B cell (primary cell): Measurements from ENCODE around the gene CD74. TPM values are rescaled to one million over a fixed set of nuclear protein-coding genes. Genes with fewer than 3 reads are reported as not detected.

ENCODE experiments used
- ATAC-seq: fragments of 200-7000 bp; cut with Tn5 transposase; one replicate; pipeline ENCODE4 v1.10.0; 2021; ENCODE audit warnings: low read depth, mild to moderate bottlenecking, moderate number of reproducible peaks, moderate library complexity
- CTCF ChIA-PET: fragments of 350-600 bp; sonication (Branson Sonifier 250); formaldehyde crosslinking; loops from one replicate; lab custom pipeline; 2021; ENCODE audit warnings: antibody characterized with exemption, inconsistent platforms; lab: Charles Lee
- POLR2A ChIA-PET: fragments of 350-600 bp; sonication (Branson Sonifier 250); formaldehyde crosslinking; loops from one replicate; lab custom pipeline; 2021; ENCODE audit warnings: antibody characterized with exemption; lab: Charles Lee
- DNase-seq: peaks from one replicate; pipeline ENCODE4 v3.0.0; 2013
- H2AFZ ChIP-seq: 2 replicates; pipeline ENCODE4 v1.6.1; 2012; ENCODE audit warnings: mild to moderate bottlenecking, low read depth, low read length; ENCODE audit not compliant: insufficient read depth, poor library complexity, severe bottlenecking
- H3K27ac ChIP-seq, 2 donors: 1 replicate in 1 of 2; 2 replicates in 1 of 2; pipeline ENCODE4 v1.5.1; 2012 to 2013; ENCODE audit warnings: low read length in 2 of 2, mild to moderate bottlenecking in 2 of 2, moderate library complexity in 1 of 2
- H3K27me3 ChIP-seq, 4 experiments: fragments of 200-600 bp in 1 of 4; sonication (generic) in 1 of 4; replicated peaks in 1 of 4; 1 replicate in 2 of 4; 2 replicates in 2 of 4; pipeline versions ENCODE4 v1.6.1 to v1.7.0; 2013 to 2016; ENCODE audit warnings: low read length in 3 of 4, mild to moderate bottlenecking in 2 of 4, mixed read lengths in 1 of 4, moderate library complexity in 1 of 4; ENCODE audit not compliant: insufficient read depth in 4 of 4, control insufficient read depth in 3 of 4; ENCODE audit errors: control extremely low read depth in 1 of 4
- H3K36me3 ChIP-seq, 2 experiments: replicated peaks in 1 of 2; 1 replicate in 1 of 2; 2 replicates in 1 of 2; pipeline versions ENCODE4 v1.6.1 to v1.7.1; 2013; ENCODE audit warnings: low read length in 1 of 2; ENCODE audit not compliant: insufficient read depth in 2 of 2, control insufficient read depth in 1 of 2; ENCODE audit errors: control extremely low read depth in 1 of 2, extremely low read depth in 1 of 2
- H3K4me1 ChIP-seq, 2 donors: fragments of 200-600 bp in 1 of 2; sonication (generic) in 1 of 2; 1 replicate in 1 of 2; 2 replicates in 1 of 2; pipeline versions ENCODE4 v1.5.1 to v1.6.1; 2013 to 2017; ENCODE audit warnings: low read length in 2 of 2; ENCODE audit not compliant: control insufficient read depth in 2 of 2, insufficient read depth in 2 of 2
- H3K4me2 ChIP-seq: replicated peaks from 2 replicates; pipeline ENCODE3; 2012; ENCODE audit warnings: mild to moderate bottlenecking, low read depth, low read length; ENCODE audit not compliant: poor library complexity, severe bottlenecking
- H3K4me3 ChIP-seq, 5 experiments: fragments of 200-600 bp in 1 of 5; sonication (generic) in 1 of 5; 1 replicate in 3 of 5; 2 replicates in 2 of 5; pipeline versions ENCODE4 v1.5.1 to v1.7.0; 2011 to 2016; ENCODE audit warnings: low read length in 4 of 5, mild to moderate bottlenecking in 4 of 5, low read depth in 2 of 5, control low read depth in 1 of 5, moderate library complexity in 1 of 5; ENCODE audit not compliant: insufficient read depth in 1 of 5; ENCODE audit errors: control extremely low read depth in 1 of 5, extremely low read depth in 1 of 5
- H3K79me2 ChIP-seq: fragments of 200-600 bp; sonication (generic); one replicate; pipeline ENCODE4 v1.6.0; 2016; ENCODE audit warnings: low read length; ENCODE audit not compliant: control insufficient read depth, insufficient read depth
- H3K9ac ChIP-seq: fragments of 200-600 bp; sonication (generic); 2 replicates; pipeline ENCODE4 v1.6.1; 2017; ENCODE audit warnings: mild to moderate bottlenecking, low read length, moderate library complexity
- H3K9me3 ChIP-seq, 3 donors: one replicate each; pipeline versions ENCODE4 v1.6.1 to v1.7.1; 2013; ENCODE audit warnings: low read length in 2 of 3; ENCODE audit not compliant: control insufficient read depth in 2 of 3, insufficient read depth in 1 of 3; ENCODE audit errors: control extremely low read depth in 1 of 3
- H4K20me1 ChIP-seq: 2 replicates; pipeline ENCODE4 v1.6.0; 2012; ENCODE audit warnings: mild to moderate bottlenecking, low read length; ENCODE audit not compliant: insufficient read depth, control insufficient read depth, poor library complexity, severe bottlenecking
- H3K27ac Mint-ChIP-seq: one replicate; pipeline ENCODE4 v1.8.0; 2021; ENCODE audit warnings: mixed read lengths
- H3K27me3 Mint-ChIP-seq: one replicate; pipeline ENCODE4 v1.8.0; 2021; ENCODE audit warnings: mixed read lengths
- H3K4me1 Mint-ChIP-seq: one replicate; pipeline ENCODE4 v1.8.0; 2021; ENCODE audit warnings: mixed read lengths
- H3K4me3 Mint-ChIP-seq: one replicate; pipeline ENCODE4 v1.8.0; 2021; ENCODE audit warnings: mixed read lengths
- H3K9me3 Mint-ChIP-seq: one replicate; pipeline ENCODE4 v1.8.0; 2022; ENCODE audit warnings: mixed read lengths; ENCODE audit not compliant: insufficient read depth
- EZH2 ChIP-seq: IDR thresholded peaks from 2 replicates; pipeline ENCODE4 v1.6.1; 2012; ENCODE audit warnings: borderline replicate concordance, low read depth, mild to moderate bottlenecking, moderate library complexity, low read length; ENCODE audit not compliant: insufficient read depth, poor library complexity, severe bottlenecking
- WGBS: methylation state at CpG from one replicate; pipeline ENCODE4 v1.1.5; 2013; ENCODE audit warnings: missing lambda C conversion rate; ENCODE audit not compliant: insufficient coverage; 5-methylcytosine and 5-hydroxymethylcytosine counted together
- intact Hi-C: fragments of 100-400 bp; cut with micrococcal nuclease; formaldehyde crosslinking; loops from one replicate; pipeline ENCODE4 v1.10.0; 2022
- polyA plus RNA-seq: library from polyadenylated mRNA; depleted of rRNA; stranded (reverse); fragments of >200 nt; gene quantifications from 2 replicates; pipeline ENCODE4 v1.2.3, GENCODE V29; 2012
- total RNA-seq, 2 donors: library from RNA; stranded (reverse); fragments of 120-200 nt in 1 of 2; gene quantifications; 1 replicate in 1 of 2; 2 replicates in 1 of 2; pipeline versions ENCODE4 v1.2.3 to v1.2.4, GENCODE V29; 2013 to 2022
- TF ChIP-seq, protein P1 (sequence below): fragments of 200-600 bp; IDR thresholded peaks from one replicate; pipeline ENCODE4 v1.8.0; 2022; ENCODE audit warnings: antibody characterized with exemption, mild to moderate bottlenecking

Gene CD74
- total and polyA plus RNA-seq, 2 donors (not counting 1 experiment from before 2014, with no cell fraction given): 5,670 to 14,307 TPM

GRCh38 chr5:150441813-150442698, 29.3 kb upstream of the CD74 start:
- Histone ChIP-seq H3K27ac (no peak overlapping the region), H4K20me1 (peaks cover 30% of the 10 kb centered on the region), H3K36me3 (peaks cover 2 to 42% of the 10 kb centered on the region in 2 experiments), H3K4me1 (no peaks in the 10 kb centered on the region), H3K9ac (no peak overlapping the region), H3K79me2 (peaks cover 8% of the 10 kb centered on the region), H3K9me3 (no peaks in the 10 kb centered on the region), H2AFZ (no peak overlapping the region), H3K27me3 (no peaks in the 10 kb centered on the region), H3K4me2 (no peak overlapping the region), H3K4me3 (no peak overlapping the region)
- Mint-ChIP-seq H3K4me3 (no peak overlapping the region), H3K9me3 (no peaks in the 10 kb centered on the region), H3K27ac (peak overlapping the region; percentile 55), H3K27me3 (no peaks in the 10 kb centered on the region), H3K4me1 (peaks cover 9% of the 10 kb centered on the region)
- TF ChIP-seq EZH2: no peak
- TF ChIP-seq, protein P1, sequence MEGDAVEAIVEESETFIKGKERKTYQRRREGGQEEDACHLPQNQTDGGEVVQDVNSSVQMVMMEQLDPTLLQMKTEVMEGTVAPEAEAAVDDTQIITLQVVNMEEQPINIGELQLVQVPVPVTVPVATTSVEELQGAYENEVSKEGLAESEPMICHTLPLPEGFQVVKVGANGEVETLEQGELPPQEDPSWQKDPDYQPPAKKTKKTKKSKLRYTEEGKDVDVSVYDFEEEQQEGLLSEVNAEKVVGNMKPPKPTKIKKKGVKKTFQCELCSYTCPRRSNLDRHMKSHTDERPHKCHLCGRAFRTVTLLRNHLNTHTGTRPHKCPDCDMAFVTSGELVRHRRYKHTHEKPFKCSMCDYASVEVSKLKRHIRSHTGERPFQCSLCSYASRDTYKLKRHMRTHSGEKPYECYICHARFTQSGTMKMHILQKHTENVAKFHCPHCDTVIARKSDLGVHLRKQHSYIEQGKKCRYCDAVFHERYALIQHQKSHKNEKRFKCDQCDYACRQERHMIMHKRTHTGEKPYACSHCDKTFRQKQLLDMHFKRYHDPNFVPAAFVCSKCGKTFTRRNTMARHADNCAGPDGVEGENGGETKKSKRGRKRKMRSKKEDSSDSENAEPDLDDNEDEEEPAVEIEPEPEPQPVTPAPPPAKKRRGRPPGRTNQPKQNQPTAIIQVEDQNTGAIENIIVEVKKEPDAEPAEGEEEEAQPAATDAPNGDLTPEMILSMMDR: no peak
- ATAC-seq: no peak
- WGBS: 69% methylated on average over 14 of the region's 18 CpGs
- CTCF ChIA-PET: no interaction called here
- intact Hi-C loops: no loop called here
- POLR2A ChIA-PET: interaction anchor here (0.6 kb wide), 1 partner anchor 45 kb away, joined by 5 read pairs; no protein-coding TSS in a partner anchor
- DNase-seq: no peak
